NCI-H1417 (cell line): ENCODE data around the gene IFIH1.

Experiments used
- DNase-seq, 3 experiments: peaks; one replicate each; lab custom pipeline; 2025; lab: John Stamatoyannopoulos, UW

IFIH1 gene

GRCh38 chr2:162318328-162319180, at the start of gene IFIH1:
Gene IFIH1 (minus strand): TSS chr2:162318684. CDS start chr2:162318307, 377 bp downstream.
- peak; percentile 32 to 58 (median 53) for DNase-seq

- DNase-seq = no peak
These were observed 46.9 kb upstream of the IFIH1 start for GRCh38 chr2:162365392-162365791.

GRCh38 chr2:162344617-162344950, 26.1 kb upstream of the IFIH1 start:
- DNase-seq = no peak

- DNase-seq = peak; percentile 75 to 88 (median 87)
These were observed 25.5 kb upstream of the IFIH1 start, which contains the start of gene GCA for GRCh38 chr2:162343824-162344616. Gene GCA (plus strand): TSS chr2:162344132. CDS start chr2:162344249, 117 bp downstream.

GRCh38 chr2:162343492-162343823, 25.0 kb upstream of the IFIH1 start:
- DNase-seq = no peak

GRCh38 chr2:162342841-162343240, 24.4 kb upstream of the IFIH1 start:
- no peak for DNase-seq

- DNase-seq = no peak
These were observed 23.8 kb upstream of the IFIH1 start for GRCh38 chr2:162342321-162342720.

- DNase-seq = no peak
These were observed 22.3 kb upstream of the IFIH1 start for GRCh38 chr2:162340822-162341221.

GRCh38 chr2:162337868-162338267, 19.4 kb upstream of the IFIH1 start:
- no peak for DNase-seq

GRCh38 chr2:162333968-162334367, 15.5 kb upstream of the IFIH1 start:
- peak in 1 of 3 experiments; percentile 2 for DNase-seq

GRCh38 chr2:162330881-162331280, 12.4 kb upstream of the IFIH1 start:
- no peak for DNase-seq

GRCh38 chr2:162328424-162329157, 10.1 kb upstream of the IFIH1 start:
- no peak for DNase-seq

- DNase-seq = no peak
These were observed 9.3 kb upstream of the IFIH1 start for GRCh38 chr2:162327806-162328205.

GRCh38 chr2:162327134-162327769, 8.8 kb upstream of the IFIH1 start:
- no peak for DNase-seq

GRCh38 chr2:162324953-162325352, 6.5 kb upstream of the IFIH1 start:
- DNase-seq = no peak

- no peak for DNase-seq
These were observed 2.5 kb upstream of the IFIH1 start for GRCh38 chr2:162320864-162321517.

- DNase-seq = no peak
These were observed 590 bp downstream of the IFIH1 start for GRCh38 chr2:162317861-162318327.

- DNase-seq = no peak
These were observed 1.3 kb downstream of the IFIH1 start for GRCh38 chr2:162317058-162317742.

- DNase-seq = no peak
These were observed 1.9 kb downstream of the IFIH1 start for GRCh38 chr2:162316590-162316989.

GRCh38 chr2:162315938-162316337, 2.5 kb downstream of the IFIH1 start:
- no peak for DNase-seq

- DNase-seq = no peak
These were observed 5.6 kb downstream of the IFIH1 start for GRCh38 chr2:162312853-162313252.
